ENCODE data around the gene ALDH7A1. TPM values are rescaled to one million over a fixed set of nuclear protein-coding genes. Genes with fewer than 3 reads are reported as not detected.

Gene ALDH7A1
- total RNA-seq, 1 donor from 2014 or later: 29.7 TPM

- Histone ChIP-seq H3K9ac (ENCODE audit: low read depth in 1 of 3, low read length in 3 of 3) (no peak overlapping the region), H3K27ac (ENCODE audit: low read depth, low read length) (no peak overlapping the region), H3K36me3 (ENCODE audit: control insufficient read depth in 3 of 3, insufficient read depth in 3 of 3, low read length in 3 of 3) (no peaks in the 10 kb centered on the region), H3K27me3 (ENCODE audit: control insufficient read depth in 3 of 3, insufficient read depth in 3 of 3, low read length in 3 of 3) (no peaks in the 10 kb centered on the region), H3K4me1 (ENCODE audit: control insufficient read depth in 3 of 3, insufficient read depth in 3 of 3, low read length in 3 of 3) (peaks cover 0 to 3% (median 2%) of the 10 kb centered on the region in 3 donors), H3K9me3 (ENCODE audit: control insufficient read depth in 3 of 3, low read length in 3 of 3) (no peaks in the 10 kb centered on the region), H3K4me3 (ENCODE audit: low read length in 3 of 3) (no peak overlapping the region)
Observed at GRCh38 chr5:126503602-126504104, 91.4 kb downstream of the ALDH7A1 start.

- Histone ChIP-seq H3K4me1 (ENCODE audit: control insufficient read depth in 3 of 3, insufficient read depth in 3 of 3, low read length in 3 of 3) (peaks cover 0 to 3% (median 2%) of the 10 kb centered on the region in 3 donors), H3K27ac (ENCODE audit: low read depth, low read length) (no peak overlapping the region), H3K9me3 (ENCODE audit: control insufficient read depth in 3 of 3, low read length in 3 of 3) (no peaks in the 10 kb centered on the region), H3K27me3 (ENCODE audit: control insufficient read depth in 3 of 3, insufficient read depth in 3 of 3, low read length in 3 of 3) (no peaks in the 10 kb centered on the region), H3K36me3 (ENCODE audit: control insufficient read depth in 3 of 3, insufficient read depth in 3 of 3, low read length in 3 of 3) (no peaks in the 10 kb centered on the region), H3K4me3 (ENCODE audit: low read length in 3 of 3) (no peak overlapping the region), H3K9ac (ENCODE audit: low read depth in 1 of 3, low read length in 3 of 3) (no peak overlapping the region)
Observed at GRCh38 chr5:126501448-126501847, 93.6 kb downstream of the ALDH7A1 start.

- Histone ChIP-seq H3K36me3 (ENCODE audit: control insufficient read depth in 3 of 3, insufficient read depth in 3 of 3, low read length in 3 of 3) (no peaks in the 10 kb centered on the region), H3K9me3 (ENCODE audit: control insufficient read depth in 3 of 3, low read length in 3 of 3) (no peaks in the 10 kb centered on the region), H3K4me1 (ENCODE audit: control insufficient read depth in 3 of 3, insufficient read depth in 3 of 3, low read length in 3 of 3) (peaks cover 0 to 3% (median 2%) of the 10 kb centered on the region in 3 donors), H3K27me3 (ENCODE audit: control insufficient read depth in 3 of 3, insufficient read depth in 3 of 3, low read length in 3 of 3) (no peaks in the 10 kb centered on the region), H3K27ac (ENCODE audit: low read depth, low read length) (no peak overlapping the region), H3K4me3 (ENCODE audit: low read length in 3 of 3) (no peak overlapping the region), H3K9ac (ENCODE audit: low read depth in 1 of 3, low read length in 3 of 3) (no peak overlapping the region)
Observed at GRCh38 chr5:126499853-126500342, 95.1 kb downstream of the ALDH7A1 start.

- H3K9ac ChIP-seq (ENCODE audit: low read depth in 1 of 3, low read length in 3 of 3): no peak overlapping the region
- no peaks in the 10 kb centered on the region for H3K27me3 ChIP-seq (ENCODE audit: control insufficient read depth in 3 of 3, insufficient read depth in 3 of 3, low read length in 3 of 3)
- H3K4me1 ChIP-seq (ENCODE audit: control insufficient read depth in 3 of 3, insufficient read depth in 3 of 3, low read length in 3 of 3): peaks cover 0 to 3% (median 2%) of the 10 kb centered on the region in 3 donors
- no peaks in the 10 kb centered on the region for H3K9me3 ChIP-seq (ENCODE audit: control insufficient read depth in 3 of 3, low read length in 3 of 3)
- H3K4me3 ChIP-seq (ENCODE audit: low read length in 3 of 3): no peak overlapping the region
- no peak overlapping the region for H3K27ac ChIP-seq (ENCODE audit: low read depth, low read length)
- no peaks in the 10 kb centered on the region for H3K36me3 ChIP-seq (ENCODE audit: control insufficient read depth in 3 of 3, insufficient read depth in 3 of 3, low read length in 3 of 3)
Observed at GRCh38 chr5:126499278-126499677, 95.7 kb downstream of the ALDH7A1 start.

- H3K27me3 ChIP-seq (ENCODE audit: control insufficient read depth in 3 of 3, insufficient read depth in 3 of 3, low read length in 3 of 3): no peaks in the 10 kb centered on the region
- H3K9ac ChIP-seq (ENCODE audit: low read depth in 1 of 3, low read length in 3 of 3): no peak overlapping the region
- no peaks in the 10 kb centered on the region for H3K9me3 ChIP-seq (ENCODE audit: control insufficient read depth in 3 of 3, low read length in 3 of 3)
- H3K36me3 ChIP-seq (ENCODE audit: control insufficient read depth in 3 of 3, insufficient read depth in 3 of 3, low read length in 3 of 3): peaks cover 3 to 8% (median 4%) of the 10 kb centered on the region in 3 donors
- no peak overlapping the region for H3K27ac ChIP-seq (ENCODE audit: low read depth, low read length)
- H3K4me3 ChIP-seq (ENCODE audit: low read length in 3 of 3): no peak overlapping the region
- H3K4me1 ChIP-seq (ENCODE audit: control insufficient read depth in 3 of 3, insufficient read depth in 3 of 3, low read length in 3 of 3): no peaks in the 10 kb centered on the region
Observed at GRCh38 chr5:126497506-126497905, 97.5 kb downstream of the ALDH7A1 start.

GRCh38 chr5:126494393-126494792 lies 100.6 kb downstream of the ALDH7A1 start:
- H3K9ac ChIP-seq (ENCODE audit: low read depth in 1 of 3, low read length in 3 of 3): no peak overlapping the region
- H3K4me1 ChIP-seq (ENCODE audit: control insufficient read depth in 3 of 3, insufficient read depth in 3 of 3, low read length in 3 of 3): no peaks in the 10 kb centered on the region
- no peak overlapping the region for H3K4me3 ChIP-seq (ENCODE audit: low read length in 3 of 3)
- peaks cover 3 to 20% (median 11%) of the 10 kb centered on the region in 3 donors for H3K36me3 ChIP-seq (ENCODE audit: control insufficient read depth in 3 of 3, insufficient read depth in 3 of 3, low read length in 3 of 3)
- no peaks in the 10 kb centered on the region for H3K9me3 ChIP-seq (ENCODE audit: control insufficient read depth in 3 of 3, low read length in 3 of 3)
- H3K27ac ChIP-seq (ENCODE audit: low read depth, low read length): no peak overlapping the region
- no peaks in the 10 kb centered on the region for H3K27me3 ChIP-seq (ENCODE audit: control insufficient read depth in 3 of 3, insufficient read depth in 3 of 3, low read length in 3 of 3)

- Histone ChIP-seq H3K36me3 (ENCODE audit: control insufficient read depth in 3 of 3, insufficient read depth in 3 of 3, low read length in 3 of 3) (peaks cover 3 to 25% (median 14%) of the 10 kb centered on the region in 3 donors), H3K4me3 (ENCODE audit: low read length in 3 of 3) (no peak overlapping the region), H3K27me3 (ENCODE audit: control insufficient read depth in 3 of 3, insufficient read depth in 3 of 3, low read length in 3 of 3) (no peaks in the 10 kb centered on the region), H3K27ac (ENCODE audit: low read depth, low read length) (no peak overlapping the region), H3K9ac (ENCODE audit: low read depth in 1 of 3, low read length in 3 of 3) (no peak overlapping the region), H3K9me3 (ENCODE audit: control insufficient read depth in 3 of 3, low read length in 3 of 3) (no peaks in the 10 kb centered on the region), H3K4me1 (ENCODE audit: control insufficient read depth in 3 of 3, insufficient read depth in 3 of 3, low read length in 3 of 3) (no peaks in the 10 kb centered on the region)
Observed at GRCh38 chr5:126492939-126493338, 102.1 kb downstream of the ALDH7A1 start.

- Histone ChIP-seq H3K9ac (ENCODE audit: low read depth in 1 of 3, low read length in 3 of 3) (no peak overlapping the region), H3K27ac (ENCODE audit: low read depth, low read length) (peak overlapping the region; percentile 14), H3K36me3 (ENCODE audit: control insufficient read depth in 3 of 3, insufficient read depth in 3 of 3, low read length in 3 of 3) (peaks cover 7 to 45% (median 36%) of the 10 kb centered on the region in 3 donors), H3K27me3 (ENCODE audit: control insufficient read depth in 3 of 3, insufficient read depth in 3 of 3, low read length in 3 of 3) (no peaks in the 10 kb centered on the region), H3K9me3 (ENCODE audit: control insufficient read depth in 3 of 3, low read length in 3 of 3) (no peaks in the 10 kb centered on the region), H3K4me1 (ENCODE audit: control insufficient read depth in 3 of 3, insufficient read depth in 3 of 3, low read length in 3 of 3) (no peaks in the 10 kb centered on the region), H3K4me3 (ENCODE audit: low read length in 3 of 3) (no peak overlapping the region)
Observed at GRCh38 chr5:126490167-126490940, 104.7 kb downstream of the ALDH7A1 start.

- peaks cover 11 to 57% (median 47%) of the 10 kb centered on the region in 3 donors for H3K36me3 ChIP-seq (ENCODE audit: control insufficient read depth in 3 of 3, insufficient read depth in 3 of 3, low read length in 3 of 3)
Observed at GRCh38 chr5:126488443-126489065, 106.5 kb downstream of the ALDH7A1 start.

GRCh38 chr5:126487596-126487995 lies 107.4 kb downstream of the ALDH7A1 start:
- H3K27ac ChIP-seq (ENCODE audit: low read depth, low read length): no peak overlapping the region

More at GRCh38 chr5:126488443-126489065, 106.5 kb downstream of the ALDH7A1 start:
- no peaks in the 10 kb centered on the region for H3K4me1 ChIP-seq (ENCODE audit: control insufficient read depth in 3 of 3, insufficient read depth in 3 of 3, low read length in 3 of 3)
- no peaks in the 10 kb centered on the region for H3K9me3 ChIP-seq (ENCODE audit: control insufficient read depth in 3 of 3, low read length in 3 of 3)
- no peak overlapping the region for H3K9ac ChIP-seq (ENCODE audit: low read depth in 1 of 3, low read length in 3 of 3)
- H3K27me3 ChIP-seq (ENCODE audit: control insufficient read depth in 3 of 3, insufficient read depth in 3 of 3, low read length in 3 of 3): no peaks in the 10 kb centered on the region
- H3K4me3 ChIP-seq (ENCODE audit: low read length in 3 of 3): no peak overlapping the region
- H3K27ac ChIP-seq (ENCODE audit: low read depth, low read length): peak overlapping the region; percentile 46

More at GRCh38 chr5:126487596-126487995, 107.4 kb downstream of the ALDH7A1 start:
- no peak overlapping the region for H3K9ac ChIP-seq (ENCODE audit: low read depth in 1 of 3, low read length in 3 of 3)
- peaks cover 8 to 52% (median 43%) of the 10 kb centered on the region in 3 donors for H3K36me3 ChIP-seq (ENCODE audit: control insufficient read depth in 3 of 3, insufficient read depth in 3 of 3, low read length in 3 of 3)
- H3K9me3 ChIP-seq (ENCODE audit: control insufficient read depth in 3 of 3, low read length in 3 of 3): no peaks in the 10 kb centered on the region
- H3K4me1 ChIP-seq (ENCODE audit: control insufficient read depth in 3 of 3, insufficient read depth in 3 of 3, low read length in 3 of 3): no peaks in the 10 kb centered on the region
- H3K27me3 ChIP-seq (ENCODE audit: control insufficient read depth in 3 of 3, insufficient read depth in 3 of 3, low read length in 3 of 3): no peaks in the 10 kb centered on the region
- no peak overlapping the region for H3K4me3 ChIP-seq (ENCODE audit: low read length in 3 of 3)
